GM21576 (cell line): ENCODE data around the gene FGD5.
A peak's percentile ranks its signal among the peaks of the same experiment; 100 is the strongest.

ENCODE experiments used
- ATAC-seq: cut with Tn5 transposase; IDR thresholded peaks from one replicate; pipeline ENCODE4 v1.9.1; 2021; ENCODE audit warnings: mild to moderate bottlenecking, moderate library complexity; ENCODE audit not compliant: unreplicated experiment

Gene FGD5

GRCh38 chr3:14847613-14848541 lies 29.1 kb downstream of the FGD5 start:
- ATAC-seq, result peak; percentile 64

DNA sequence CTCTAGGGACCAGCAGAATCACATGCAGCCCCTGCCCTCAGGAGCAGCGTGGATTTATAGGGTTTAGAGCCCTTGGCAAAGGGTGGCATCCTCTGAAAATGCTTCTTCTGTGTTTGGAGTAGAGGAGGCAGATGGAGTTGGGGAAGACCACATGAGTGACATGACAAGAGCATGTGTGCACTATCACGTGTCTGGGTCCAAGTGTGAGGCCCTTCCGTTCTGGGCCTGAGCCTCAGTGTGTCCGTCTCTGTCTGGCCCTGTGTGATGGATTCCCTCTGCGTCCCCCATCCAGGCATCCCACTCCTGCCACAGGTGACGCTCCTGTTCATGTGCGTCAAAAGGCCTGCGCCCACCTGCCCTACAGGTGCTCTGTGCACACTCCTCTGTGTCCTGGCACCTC lies 30.1 kb downstream of the FGD5 start:
- no peak for ATAC-seq

DNA sequence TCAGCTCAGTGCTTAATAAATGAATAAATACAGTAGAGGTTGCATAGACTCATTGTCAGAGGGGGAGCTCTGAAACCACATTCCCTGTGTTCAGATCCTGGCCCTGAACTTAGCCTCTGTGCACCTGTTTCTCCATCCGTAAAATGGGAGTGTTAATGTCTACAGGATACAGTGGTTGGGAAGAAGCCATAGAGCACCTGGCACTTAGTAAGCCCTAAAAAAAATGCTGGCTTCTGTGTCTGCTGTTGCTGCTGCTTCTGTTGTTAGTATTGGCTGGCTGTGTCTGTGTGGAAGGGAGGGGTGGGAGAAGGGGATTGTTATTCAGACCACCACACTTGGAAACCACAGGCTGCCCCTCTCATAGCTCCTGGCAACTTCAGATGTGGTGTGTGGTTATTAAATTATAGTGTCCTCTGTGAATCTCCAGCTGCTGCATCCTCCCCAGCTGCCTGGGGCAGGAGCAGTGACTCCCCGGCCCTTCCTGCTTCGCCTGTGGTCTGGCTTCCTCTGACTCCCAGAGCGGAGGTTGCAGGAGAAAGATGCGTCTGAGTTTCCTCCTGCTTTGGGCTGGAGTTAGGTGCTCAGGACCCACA lies 31.0 kb downstream of the FGD5 start:
- ATAC-seq, result no peak

GRCh38 chr3:14852058-14852594 lies 33.4 kb downstream of the FGD5 start:
- ATAC-seq, result no peak

DNA sequence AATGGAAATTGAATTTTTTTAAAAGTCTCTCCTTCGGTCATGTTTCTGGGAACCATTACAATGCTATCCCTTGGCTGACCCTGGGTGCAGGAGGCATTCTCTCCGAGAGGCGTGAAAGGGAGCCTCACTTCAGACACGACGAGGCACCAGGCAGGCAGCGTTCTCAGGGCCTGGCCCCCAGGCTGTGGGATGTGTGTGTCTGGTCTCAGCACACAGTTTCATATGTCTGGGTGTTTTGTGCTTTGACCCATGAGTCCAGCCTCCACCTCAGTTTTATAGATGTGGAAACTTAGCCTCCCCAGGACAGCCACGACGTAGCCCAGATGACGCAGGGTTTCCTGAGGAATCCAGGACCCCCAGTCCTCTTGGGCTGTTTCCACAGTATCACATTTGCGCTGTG lies 34.0 kb downstream of the FGD5 start:
- ATAC-seq, result no peak

- ATAC-seq, result no peak
Measured at GRCh38 chr3:14853271-14853951, 34.6 kb downstream of the FGD5 start.

- no peak for ATAC-seq
Measured at GRCh38 chr3:14857506-14857905, 38.7 kb downstream of the FGD5 start.

DNA sequence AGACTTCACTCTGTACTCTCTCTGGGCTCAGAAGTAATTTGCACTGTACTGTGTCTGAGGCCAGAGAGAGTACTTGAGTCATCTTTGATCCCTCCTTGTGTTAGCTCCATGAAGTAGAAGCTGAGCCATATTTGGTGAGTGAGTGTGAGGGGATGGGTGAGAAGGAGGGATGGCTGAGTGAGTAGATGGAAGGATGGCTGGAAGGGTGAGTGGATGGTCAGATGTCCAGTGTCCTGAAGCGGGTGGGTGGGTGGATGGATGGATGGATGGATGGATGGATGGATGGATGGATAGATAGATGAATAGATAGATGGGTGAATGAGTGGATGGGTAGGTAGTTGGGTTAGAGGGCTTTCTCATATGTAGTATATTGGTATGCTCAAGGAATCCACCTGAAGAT lies 39.3 kb downstream of the FGD5 start:
- ATAC-seq, result no peak

- ATAC-seq, result no peak
Measured at GRCh38 chr3:14859880-14860279, 41.1 kb downstream of the FGD5 start.

DNA sequence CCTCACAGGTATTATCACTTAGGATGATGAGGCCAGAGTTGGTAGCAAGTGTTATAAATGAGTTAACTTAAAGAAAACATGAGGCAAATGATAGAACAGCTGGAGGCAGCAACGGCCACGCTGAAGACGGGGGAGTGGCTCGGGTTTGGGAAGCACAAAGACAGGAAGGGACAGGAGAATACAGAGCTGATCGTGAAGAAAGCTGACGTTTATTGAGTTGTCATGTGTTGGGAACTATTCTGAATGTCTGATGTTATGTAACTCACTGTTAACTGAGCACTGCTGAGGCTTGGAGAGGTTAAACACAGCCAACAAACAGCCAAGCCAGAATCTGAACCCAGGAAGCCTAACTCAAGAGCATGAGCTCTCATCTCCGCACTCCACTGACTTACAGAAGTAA lies 42.3 kb downstream of the FGD5 start:
- ATAC-seq, result no peak

GRCh38 chr3:14861446-14862302 lies 42.9 kb downstream of the FGD5 start:
- ATAC-seq, result no peak

- ATAC-seq, result no peak
Measured at GRCh38 chr3:14862303-14862660, 43.5 kb downstream of the FGD5 start.

GRCh38 chr3:14862661-14863230 lies 44.0 kb downstream of the FGD5 start:
- no peak for ATAC-seq

DNA sequence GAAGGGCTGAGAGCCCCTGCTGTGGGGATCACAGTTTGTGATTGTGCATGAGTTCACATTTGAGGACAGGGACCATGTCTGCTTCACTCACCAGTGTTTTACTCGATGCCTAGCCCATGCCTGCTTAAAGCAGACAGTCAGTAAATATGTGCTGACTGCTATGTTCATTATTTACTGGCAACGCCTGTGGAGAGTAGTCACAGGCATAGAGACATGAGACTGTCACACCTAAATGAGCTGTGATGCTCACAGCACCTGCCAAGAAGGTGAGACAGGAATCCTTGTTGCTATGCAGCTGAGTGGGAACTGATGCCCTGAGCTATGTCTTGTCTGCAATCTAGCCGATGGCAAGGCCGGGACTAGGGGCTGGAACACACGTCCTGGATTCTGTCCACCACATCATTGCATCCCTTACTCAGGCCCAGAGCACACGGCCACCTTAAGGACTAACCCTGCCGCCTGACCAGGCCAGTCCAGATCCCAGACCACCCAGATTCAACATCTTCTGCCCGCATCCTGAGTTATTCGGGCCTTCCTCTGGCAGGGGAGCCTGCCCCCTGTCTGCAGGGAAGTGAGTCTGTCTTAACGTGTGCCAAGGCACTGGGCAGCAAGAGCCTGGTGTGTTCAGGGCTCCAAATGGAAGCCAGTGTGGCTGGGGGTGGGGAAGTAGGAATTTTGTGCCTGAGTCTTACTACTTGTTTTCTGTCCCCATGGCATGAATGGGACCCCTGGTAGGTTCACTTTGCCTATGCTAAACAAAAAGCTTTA lies 44.8 kb downstream of the FGD5 start:
- ATAC-seq, result no peak

GRCh38 chr3:14864131-14864530 lies 45.4 kb downstream of the FGD5 start:
- ATAC-seq, result no peak

DNA sequence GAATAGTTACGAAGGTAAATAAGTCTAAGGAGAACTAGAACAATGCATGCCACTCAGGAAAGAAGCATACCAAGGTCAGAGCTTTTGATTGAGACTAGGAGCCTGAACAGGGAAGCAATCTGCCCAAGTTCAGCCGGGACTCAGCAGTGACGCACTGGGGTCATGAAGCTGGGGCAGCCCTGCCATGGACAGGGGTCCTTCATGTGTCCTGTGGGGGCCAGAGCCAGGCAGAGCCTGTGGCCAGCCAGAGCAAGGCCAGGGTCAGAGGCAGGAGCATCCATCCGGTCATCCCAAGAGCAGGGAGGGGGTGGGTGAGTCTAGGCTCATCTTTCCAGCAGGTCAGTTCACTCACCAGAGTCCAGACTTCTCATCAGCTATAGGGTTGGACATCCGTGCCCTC lies 47.9 kb downstream of the FGD5 start:
- no peak for ATAC-seq

- no peak for ATAC-seq
Measured at GRCh38 chr3:14867936-14868570, 49.3 kb downstream of the FGD5 start.

DNA sequence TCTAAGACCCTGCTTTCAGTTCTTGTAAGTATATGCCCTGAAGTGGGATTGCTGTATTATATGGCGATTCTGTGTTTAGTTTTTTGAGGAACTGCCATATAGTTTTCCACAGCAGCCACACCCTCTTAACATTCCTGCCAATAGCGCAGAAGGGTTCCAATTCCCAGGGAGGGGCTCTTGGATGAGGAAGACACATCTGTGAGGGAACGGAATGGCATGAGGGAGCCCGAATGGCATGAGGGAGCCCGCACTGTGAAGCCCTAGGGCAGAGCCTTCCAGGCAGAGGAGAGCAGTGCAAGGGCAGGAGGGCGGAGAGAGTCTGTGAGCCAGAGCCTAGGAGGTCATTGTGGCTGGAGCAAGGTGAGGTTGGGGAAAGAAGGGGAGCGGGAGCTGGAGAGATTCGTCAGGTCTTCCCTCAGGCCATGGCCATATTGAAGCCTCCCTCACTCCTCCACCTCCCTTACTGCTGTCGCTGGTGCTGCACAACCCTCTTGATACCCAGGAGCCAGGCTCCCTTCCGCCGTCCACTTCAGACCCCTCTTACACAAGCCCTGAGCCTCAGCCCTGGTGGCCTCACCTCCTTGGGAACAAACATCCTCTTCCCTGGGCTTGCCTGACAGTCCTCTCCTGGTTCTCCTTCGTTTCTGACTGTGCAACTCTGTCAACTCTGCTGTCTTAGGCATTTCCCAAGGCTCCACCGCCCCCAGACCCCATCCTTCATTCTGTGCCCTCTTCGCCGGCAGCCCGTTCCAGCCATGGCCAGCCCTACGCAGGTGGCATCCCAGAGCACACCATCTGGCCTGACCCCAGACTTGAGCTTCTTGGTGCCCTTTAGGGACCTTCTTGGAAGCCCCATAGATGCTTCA lies 51.4 kb downstream of the FGD5 start:
- no peak for ATAC-seq

- ATAC-seq, result no peak
Measured at GRCh38 chr3:14870783-14871060, 52.0 kb downstream of the FGD5 start.
